Measurements from ENCODE around the gene ATP2C1. TPM values are rescaled to one million over a fixed set of nuclear protein-coding genes. Genes with fewer than 3 reads are reported as not detected.

ATP2C1 gene
- total and polyA plus RNA-seq, 2 donors (not counting 1 experiment from before 2014, with no cell fraction given): 111 to 196 TPM

DNA sequence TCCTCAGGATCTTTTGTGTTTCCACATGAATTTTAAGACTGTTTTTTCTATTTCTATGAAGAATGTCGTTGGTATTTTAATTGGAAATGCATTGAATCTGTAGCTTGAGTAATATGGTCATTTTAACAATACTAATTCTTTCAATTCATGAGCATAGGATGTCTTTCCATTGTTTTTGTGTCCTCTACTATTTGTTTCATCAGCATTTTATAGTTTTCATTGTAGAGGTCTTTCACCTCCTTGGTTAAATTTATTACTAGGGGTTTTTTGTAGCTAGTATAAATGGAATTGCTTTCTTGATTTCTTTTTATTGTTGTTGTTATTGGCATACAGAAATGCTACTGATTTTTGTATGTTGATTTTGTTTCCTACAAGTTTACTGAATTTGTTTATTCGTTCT is 17.3 kb upstream of the ATP2C1 start:
- no peak overlapping the region for H3K4me3 ChIP-seq (replicated peaks in 1 of 4; ENCODE audit: control extremely low read depth in 1 of 4, insufficient read depth in 1 of 4, low read depth in 3 of 4, low read length in 4 of 4)
- H4K20me1 ChIP-seq (ENCODE audit: control insufficient read depth, extremely low read depth, insufficient read depth, low read length): no peaks in the 10 kb centered on the region
- no peak overlapping the region for H3K9ac ChIP-seq (ENCODE audit: insufficient read depth, low read length)
- no peaks in the 10 kb centered on the region for H3K27me3 ChIP-seq (ENCODE audit: control insufficient read depth, insufficient read depth, low read length)
- no peaks in the 10 kb centered on the region for H3K4me1 ChIP-seq (ENCODE audit: control insufficient read depth, extremely low read depth, insufficient read depth, low read length)
- no peaks in the 10 kb centered on the region for H3K9me3 ChIP-seq (ENCODE audit: control insufficient read depth, insufficient read depth, low read depth, low read length)
- no peaks in the 10 kb centered on the region for H3K36me3 ChIP-seq (ENCODE audit: control insufficient read depth, insufficient read depth, low read length)
- H3K79me2 ChIP-seq (ENCODE audit: control insufficient read depth, insufficient read depth, low read length): no peaks in the 10 kb centered on the region
- H3K4me2 ChIP-seq (ENCODE audit: extremely low read depth, insufficient read depth, low read length): no peak overlapping the region
- no peak overlapping the region for H2AFZ ChIP-seq (ENCODE audit: low read length)
- TF ChIP-seq EZH2 (IDR thresholded peaks at IDR 0.05; ENCODE audit: low read length, missing control alignments): no peak
- TF ChIP-seq, protein P1, sequence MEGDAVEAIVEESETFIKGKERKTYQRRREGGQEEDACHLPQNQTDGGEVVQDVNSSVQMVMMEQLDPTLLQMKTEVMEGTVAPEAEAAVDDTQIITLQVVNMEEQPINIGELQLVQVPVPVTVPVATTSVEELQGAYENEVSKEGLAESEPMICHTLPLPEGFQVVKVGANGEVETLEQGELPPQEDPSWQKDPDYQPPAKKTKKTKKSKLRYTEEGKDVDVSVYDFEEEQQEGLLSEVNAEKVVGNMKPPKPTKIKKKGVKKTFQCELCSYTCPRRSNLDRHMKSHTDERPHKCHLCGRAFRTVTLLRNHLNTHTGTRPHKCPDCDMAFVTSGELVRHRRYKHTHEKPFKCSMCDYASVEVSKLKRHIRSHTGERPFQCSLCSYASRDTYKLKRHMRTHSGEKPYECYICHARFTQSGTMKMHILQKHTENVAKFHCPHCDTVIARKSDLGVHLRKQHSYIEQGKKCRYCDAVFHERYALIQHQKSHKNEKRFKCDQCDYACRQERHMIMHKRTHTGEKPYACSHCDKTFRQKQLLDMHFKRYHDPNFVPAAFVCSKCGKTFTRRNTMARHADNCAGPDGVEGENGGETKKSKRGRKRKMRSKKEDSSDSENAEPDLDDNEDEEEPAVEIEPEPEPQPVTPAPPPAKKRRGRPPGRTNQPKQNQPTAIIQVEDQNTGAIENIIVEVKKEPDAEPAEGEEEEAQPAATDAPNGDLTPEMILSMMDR (conservative IDR thresholded peaks at IDR 0.05 in 1 of 2, IDR thresholded peaks at IDR 0.05 in 1 of 2; ENCODE audit: low read depth in 1 of 2, low read length in 2 of 2): no peak
- DNase-seq (ENCODE audit: low read depth in 2 of 2): no peak
- no peak overlapping the region for H3K27ac ChIP-seq (ENCODE audit: insufficient read depth, low read length)

DNA sequence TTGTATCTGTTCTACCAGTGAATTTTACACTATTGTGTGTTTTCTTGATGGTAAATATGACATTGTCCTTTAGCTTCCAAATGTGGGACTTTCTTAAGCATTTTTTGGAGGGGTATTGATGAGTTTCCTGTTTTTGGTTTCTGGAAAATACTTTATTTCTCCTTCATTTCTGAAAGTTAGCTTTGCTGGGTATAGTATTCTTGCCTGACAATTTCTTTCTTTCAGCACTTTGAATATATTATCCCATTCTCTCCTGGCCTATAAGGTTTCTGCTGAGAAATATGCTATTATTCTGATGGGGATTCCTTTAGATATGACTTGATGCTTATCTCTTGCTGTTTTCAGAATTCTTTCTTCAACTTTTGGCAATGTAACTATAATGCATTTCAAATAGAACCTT is 15.4 kb upstream of the ATP2C1 start:
- Histone ChIP-seq H3K27ac (ENCODE audit: insufficient read depth, low read length) (no peak overlapping the region), H3K4me2 (ENCODE audit: extremely low read depth, insufficient read depth, low read length) (no peak overlapping the region), H3K4me1 (ENCODE audit: control insufficient read depth, extremely low read depth, insufficient read depth, low read length) (no peaks in the 10 kb centered on the region), H3K9ac (ENCODE audit: insufficient read depth, low read length) (no peak overlapping the region), H2AFZ (ENCODE audit: low read length) (no peak overlapping the region), H3K36me3 (ENCODE audit: control insufficient read depth, insufficient read depth, low read length) (no peaks in the 10 kb centered on the region), H3K4me3 (replicated peaks in 1 of 4; ENCODE audit: control extremely low read depth in 1 of 4, insufficient read depth in 1 of 4, low read depth in 3 of 4, low read length in 4 of 4) (no peak overlapping the region), H3K79me2 (ENCODE audit: control insufficient read depth, insufficient read depth, low read length) (no peaks in the 10 kb centered on the region), H3K27me3 (ENCODE audit: control insufficient read depth, insufficient read depth, low read length) (no peaks in the 10 kb centered on the region), H4K20me1 (ENCODE audit: control insufficient read depth, extremely low read depth, insufficient read depth, low read length) (no peaks in the 10 kb centered on the region), H3K9me3 (ENCODE audit: control insufficient read depth, insufficient read depth, low read depth, low read length) (no peaks in the 10 kb centered on the region)
- no peak for TF ChIP-seq EZH2 (IDR thresholded peaks at IDR 0.05; ENCODE audit: low read length, missing control alignments)
- TF ChIP-seq, protein P1 (conservative IDR thresholded peaks at IDR 0.05 in 1 of 2, IDR thresholded peaks at IDR 0.05 in 1 of 2; ENCODE audit: low read depth in 1 of 2, low read length in 2 of 2): no peak
- no peak for DNase-seq (ENCODE audit: low read depth in 2 of 2)

DNA sequence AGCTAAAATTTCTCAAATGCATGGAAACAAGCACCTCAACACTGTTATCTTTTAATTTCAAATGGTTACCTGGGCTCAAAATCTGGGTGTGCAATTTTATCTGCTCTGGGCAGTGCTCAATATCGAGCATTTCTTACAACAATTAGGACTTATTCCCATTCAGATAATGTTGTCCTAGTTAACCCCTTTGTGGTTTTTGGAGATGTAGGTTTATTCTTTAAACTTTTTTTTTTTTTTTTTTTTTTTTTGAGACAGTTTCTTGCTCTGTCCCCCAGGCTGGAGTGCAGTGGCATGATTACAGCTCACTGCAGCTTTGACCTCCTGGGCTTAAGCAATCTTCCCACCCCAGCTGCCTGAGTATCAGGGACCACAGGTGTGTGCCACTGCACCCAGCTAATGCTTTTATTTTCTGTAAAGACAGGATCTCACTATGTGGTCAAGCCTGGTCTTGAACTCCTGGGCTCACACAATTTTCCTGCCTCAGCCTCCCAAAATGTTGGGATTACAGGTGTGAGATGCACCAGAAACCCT is 4.4 kb upstream of the ATP2C1 start:
- no peak overlapping the region for H3K4me3 ChIP-seq (replicated peaks in 1 of 4; ENCODE audit: control extremely low read depth in 1 of 4, insufficient read depth in 1 of 4, low read depth in 3 of 4, low read length in 4 of 4)
- no peaks in the 10 kb centered on the region for H4K20me1 ChIP-seq (ENCODE audit: control insufficient read depth, extremely low read depth, insufficient read depth, low read length)
- H3K9me3 ChIP-seq (ENCODE audit: control insufficient read depth, insufficient read depth, low read depth, low read length): no peaks in the 10 kb centered on the region
- no peak overlapping the region for H3K9ac ChIP-seq (ENCODE audit: insufficient read depth, low read length)
- no peaks in the 10 kb centered on the region for H3K36me3 ChIP-seq (ENCODE audit: control insufficient read depth, insufficient read depth, low read length)
- H3K4me1 ChIP-seq (ENCODE audit: control insufficient read depth, extremely low read depth, insufficient read depth, low read length): no peaks in the 10 kb centered on the region
- TF ChIP-seq EZH2 (IDR thresholded peaks at IDR 0.05; ENCODE audit: low read length, missing control alignments): no peak
- TF ChIP-seq, protein P1 (conservative IDR thresholded peaks at IDR 0.05 in 1 of 2, IDR thresholded peaks at IDR 0.05 in 1 of 2; ENCODE audit: low read depth in 1 of 2, low read length in 2 of 2): no peak
- no peak overlapping the region for H2AFZ ChIP-seq (ENCODE audit: low read length)
- H3K27ac ChIP-seq (ENCODE audit: insufficient read depth, low read length): no peak overlapping the region
- no peak overlapping the region for H3K4me2 ChIP-seq (ENCODE audit: extremely low read depth, insufficient read depth, low read length)
- H3K27me3 ChIP-seq (ENCODE audit: control insufficient read depth, insufficient read depth, low read length): no peaks in the 10 kb centered on the region
- peaks cover 3% of the 10 kb centered on the region for H3K79me2 ChIP-seq (ENCODE audit: control insufficient read depth, insufficient read depth, low read length)
- no peak for DNase-seq (ENCODE audit: low read depth in 2 of 2)
